Panc1 (cell line): Measurements from ENCODE around the gene C9orf78. TPM values are rescaled to one million over a fixed set of nuclear protein-coding genes. Genes with fewer than 3 reads are reported as not detected.

Source experiments
- ATAC-seq: fragments of 200-7000 bp; cut with Tn5 transposase; 2 replicates; pipeline ENCODE4 v1.9.1; 2020; ENCODE audit warnings: mild to moderate bottlenecking, moderate library complexity
- BruUV-seq: library from RNA; stranded (reverse); fragments of 400-500 nt; replicated peaks from 2 replicates; lab custom pipeline; 2021; lab: Mats Ljungman, UMichigan
- CTCF ChIA-PET: fragments of 300-600 bp; sonication (Branson Sonifier 250); formaldehyde crosslinking; loops from one replicate; lab custom pipeline; 2022; ENCODE audit warnings: antibody characterized with exemption; lab: Charles Lee
- POLR2A ChIA-PET: fragments of 300-600 bp; sonication (Branson Sonifier 250); formaldehyde crosslinking; loops from one replicate; lab custom pipeline; 2022; ENCODE audit warnings: antibody characterized with exemption; lab: Charles Lee
- DNase-seq: peaks from one replicate; pipeline ENCODE4 v3.0.0-alpha.2; 2010; ENCODE audit warnings: low read depth, low spot score
- H3K27ac ChIP-seq: 2 replicates; pipeline ENCODE4 v1.5.1; 2011; ENCODE audit warnings: mild to moderate bottlenecking, low read length, inconsistent platforms
- H3K27me3 ChIP-seq: fragments of 200-500 bp; sonication (Bioruptor generic); 2 replicates; pipeline ENCODE4 v1.6.0; 2014; ENCODE audit warnings: low read length, inconsistent platforms; ENCODE audit not compliant: control insufficient read depth, insufficient read depth
- H3K36me3 ChIP-seq: fragments of 200-500 bp; sonication (Bioruptor generic); 2 replicates; pipeline ENCODE4 v1.5.1; 2014; ENCODE audit warnings: inconsistent platforms, mild to moderate bottlenecking, low read length, moderate library complexity; ENCODE audit not compliant: control insufficient read depth, insufficient read depth
- H3K4me1 ChIP-seq: 2 replicates; pipeline ENCODE4 v1.5.1; 2011; ENCODE audit warnings: inconsistent platforms, mild to moderate bottlenecking, low read length, moderate library complexity; ENCODE audit not compliant: control insufficient read depth, insufficient read depth
- H3K4me3 ChIP-seq, 2 experiments: 2 replicates each; pipeline ENCODE4 v1.5.1; 2011 to 2012; ENCODE audit warnings: low read depth in 2 of 2, low read length in 2 of 2, mild to moderate bottlenecking in 2 of 2, inconsistent platforms in 1 of 2, moderate library complexity in 1 of 2
- H3K9me3 ChIP-seq: fragments of 200-500 bp; sonication (Bioruptor generic); 2 replicates; pipeline ENCODE4 v1.5.1; 2014; ENCODE audit warnings: low read depth, mild to moderate bottlenecking, inconsistent platforms, low read length, moderate library complexity; ENCODE audit not compliant: control insufficient read depth, insufficient read depth
- POLR2AphosphoS5 ChIP-seq: IDR thresholded peaks from 2 replicates; pipeline ENCODE4 v1.6.1; 2012; ENCODE audit warnings: mild to moderate bottlenecking, low read depth, low read length, moderate library complexity
- SIN3A ChIP-seq: IDR thresholded peaks from 2 replicates; pipeline ENCODE4 v1.6.1; 2012; ENCODE audit warnings: low read depth, mild to moderate bottlenecking, low read length, moderate library complexity, borderline replicate concordance; ENCODE audit not compliant: insufficient read depth
- TCF7L2 ChIP-seq: IDR thresholded peaks from 2 replicates; pipeline ENCODE4 v1.6.1; 2011; ENCODE audit warnings: mild to moderate bottlenecking, low read depth, low read length, inconsistent platforms
- in situ Hi-C: cut with HindIII; loops from 2 replicates; pipeline ENCODE4 v1.10.0; 2016; ENCODE audit warnings: low sequenced_read_pairs, low pct_unique_long_range_greater_than_20kb
- intact Hi-C: fragments of 100-400 bp; cut with micrococcal nuclease; formaldehyde crosslinking; loops from one replicate; pipeline ENCODE4 v1.10.0; 2022; ENCODE audit not compliant: unreplicated experiment
- total RNA-seq: library from RNA; stranded (reverse); gene quantifications from one replicate; pipeline ENCODE4 v1.2.1, GENCODE V29; 2021; ENCODE audit not compliant: unreplicated experiment
- TF ChIP-seq, protein P1 (sequence below), 2 experiments: IDR thresholded peaks; 2 replicates each; pipeline ENCODE4 v1.6.1; 2011 to 2012; ENCODE audit warnings: low read depth in 2 of 2, control low read depth in 1 of 2, low read length in 1 of 2, mild to moderate bottlenecking in 1 of 2, moderate library complexity in 1 of 2; ENCODE audit not compliant: insufficient read depth in 1 of 2
- TF ChIP-seq, protein P2 (sequence below): fragments of 450-650 bp; IDR thresholded peaks from 2 replicates; pipeline ENCODE4 v1.5.1; 2017; ENCODE audit warnings: mild to moderate bottlenecking

C9orf78 gene
- total RNA-seq, 1 experiment from 2014 or later, result 33.6 TPM

DNA sequence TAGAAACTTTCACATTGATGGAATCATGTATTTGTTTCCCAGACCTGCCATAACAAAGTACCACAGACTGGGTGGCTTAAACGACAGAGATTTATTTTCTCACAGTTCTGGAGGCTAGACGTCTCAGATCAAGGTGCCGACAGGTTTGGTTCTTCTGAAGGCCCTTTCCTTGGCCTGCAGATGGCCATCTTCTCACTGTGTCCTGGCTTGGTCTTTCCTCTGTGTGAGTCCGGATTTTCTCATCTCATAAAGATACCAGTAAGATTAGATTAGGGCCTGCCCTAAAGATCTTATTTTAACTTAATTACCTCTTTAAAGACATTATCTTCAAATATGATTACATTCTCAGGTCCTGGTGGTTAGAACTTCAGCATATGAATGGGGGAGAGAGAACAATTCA, 6.0 kb upstream of the C9orf78 start:
- DNase-seq, result no peak
- no TSS peak for BruUV-seq
- Histone ChIP-seq H3K4me3 (no peak overlapping the region), H3K27me3 (no peaks in the 10 kb centered on the region), H3K9me3 (no peaks in the 10 kb centered on the region), H3K36me3 (no peaks in the 10 kb centered on the region), H3K4me1 (no peaks in the 10 kb centered on the region), H3K27ac (no peak overlapping the region)
- intact Hi-C loops, result no loop called here
- ATAC-seq, result no peak
- in situ Hi-C loops, result no loop called here
- TF ChIP-seq POLR2AphosphoS5 (no peak), TCF7L2 (no peak), SIN3A (no peak)
- TF ChIP-seq, protein P1, sequence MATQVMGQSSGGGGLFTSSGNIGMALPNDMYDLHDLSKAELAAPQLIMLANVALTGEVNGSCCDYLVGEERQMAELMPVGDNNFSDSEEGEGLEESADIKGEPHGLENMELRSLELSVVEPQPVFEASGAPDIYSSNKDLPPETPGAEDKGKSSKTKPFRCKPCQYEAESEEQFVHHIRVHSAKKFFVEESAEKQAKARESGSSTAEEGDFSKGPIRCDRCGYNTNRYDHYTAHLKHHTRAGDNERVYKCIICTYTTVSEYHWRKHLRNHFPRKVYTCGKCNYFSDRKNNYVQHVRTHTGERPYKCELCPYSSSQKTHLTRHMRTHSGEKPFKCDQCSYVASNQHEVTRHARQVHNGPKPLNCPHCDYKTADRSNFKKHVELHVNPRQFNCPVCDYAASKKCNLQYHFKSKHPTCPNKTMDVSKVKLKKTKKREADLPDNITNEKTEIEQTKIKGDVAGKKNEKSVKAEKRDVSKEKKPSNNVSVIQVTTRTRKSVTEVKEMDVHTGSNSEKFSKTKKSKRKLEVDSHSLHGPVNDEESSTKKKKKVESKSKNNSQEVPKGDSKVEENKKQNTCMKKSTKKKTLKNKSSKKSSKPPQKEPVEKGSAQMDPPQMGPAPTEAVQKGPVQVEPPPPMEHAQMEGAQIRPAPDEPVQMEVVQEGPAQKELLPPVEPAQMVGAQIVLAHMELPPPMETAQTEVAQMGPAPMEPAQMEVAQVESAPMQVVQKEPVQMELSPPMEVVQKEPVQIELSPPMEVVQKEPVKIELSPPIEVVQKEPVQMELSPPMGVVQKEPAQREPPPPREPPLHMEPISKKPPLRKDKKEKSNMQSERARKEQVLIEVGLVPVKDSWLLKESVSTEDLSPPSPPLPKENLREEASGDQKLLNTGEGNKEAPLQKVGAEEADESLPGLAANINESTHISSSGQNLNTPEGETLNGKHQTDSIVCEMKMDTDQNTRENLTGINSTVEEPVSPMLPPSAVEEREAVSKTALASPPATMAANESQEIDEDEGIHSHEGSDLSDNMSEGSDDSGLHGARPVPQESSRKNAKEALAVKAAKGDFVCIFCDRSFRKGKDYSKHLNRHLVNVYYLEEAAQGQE (IDR thresholded peaks at IDR 0.05; ENCODE audit: insufficient read depth in 1 of 2, low read depth in 2 of 2, low read length in 1 of 2), result no peak
- TF ChIP-seq, protein P2, sequence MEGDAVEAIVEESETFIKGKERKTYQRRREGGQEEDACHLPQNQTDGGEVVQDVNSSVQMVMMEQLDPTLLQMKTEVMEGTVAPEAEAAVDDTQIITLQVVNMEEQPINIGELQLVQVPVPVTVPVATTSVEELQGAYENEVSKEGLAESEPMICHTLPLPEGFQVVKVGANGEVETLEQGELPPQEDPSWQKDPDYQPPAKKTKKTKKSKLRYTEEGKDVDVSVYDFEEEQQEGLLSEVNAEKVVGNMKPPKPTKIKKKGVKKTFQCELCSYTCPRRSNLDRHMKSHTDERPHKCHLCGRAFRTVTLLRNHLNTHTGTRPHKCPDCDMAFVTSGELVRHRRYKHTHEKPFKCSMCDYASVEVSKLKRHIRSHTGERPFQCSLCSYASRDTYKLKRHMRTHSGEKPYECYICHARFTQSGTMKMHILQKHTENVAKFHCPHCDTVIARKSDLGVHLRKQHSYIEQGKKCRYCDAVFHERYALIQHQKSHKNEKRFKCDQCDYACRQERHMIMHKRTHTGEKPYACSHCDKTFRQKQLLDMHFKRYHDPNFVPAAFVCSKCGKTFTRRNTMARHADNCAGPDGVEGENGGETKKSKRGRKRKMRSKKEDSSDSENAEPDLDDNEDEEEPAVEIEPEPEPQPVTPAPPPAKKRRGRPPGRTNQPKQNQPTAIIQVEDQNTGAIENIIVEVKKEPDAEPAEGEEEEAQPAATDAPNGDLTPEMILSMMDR, result no peak
- ChIA-PET POLR2A (no interaction called here), CTCF (interaction anchor here (0.7 kb wide), 1 partner anchor 1531 kb away, joined by 9 read pairs; no protein-coding TSS in a partner anchor)

DNA sequence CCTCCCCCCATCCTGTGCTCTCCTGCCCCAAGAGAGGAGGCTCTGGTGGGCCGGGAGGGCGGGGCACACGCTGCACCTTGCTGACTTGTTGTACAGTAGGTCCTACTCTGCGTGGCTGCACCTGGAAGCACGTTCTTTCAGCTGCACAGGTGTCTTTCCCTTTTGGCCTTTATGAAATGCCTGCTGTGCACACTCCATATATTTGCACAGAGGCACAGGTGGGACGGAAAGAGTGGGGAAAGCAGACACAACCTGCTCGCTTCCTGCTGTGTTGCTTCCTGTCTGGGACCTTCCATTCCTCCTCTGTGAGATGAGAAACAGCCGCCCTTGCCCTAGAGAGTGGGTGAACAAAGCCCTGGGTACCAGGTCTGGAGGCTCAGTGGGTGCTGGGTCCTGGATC, 5.0 kb upstream of the C9orf78 start:
- POLR2A ChIA-PET, result no interaction called here
- Histone ChIP-seq H3K27me3 (no peaks in the 10 kb centered on the region), H3K27ac (no peak overlapping the region), H3K4me1 (no peaks in the 10 kb centered on the region), H3K36me3 (no peaks in the 10 kb centered on the region), H3K9me3 (no peaks in the 10 kb centered on the region), H3K4me3 (no peak overlapping the region)
- TF ChIP-seq, protein P1 (IDR thresholded peaks at IDR 0.05; ENCODE audit: insufficient read depth in 1 of 2, low read depth in 2 of 2, low read length in 1 of 2), result no peak
- TF ChIP-seq TCF7L2 (no peak), SIN3A (no peak), POLR2AphosphoS5 (no peak)
- TF ChIP-seq, protein P2, result no peak
- CTCF ChIA-PET, result no interaction called here
- intact Hi-C loops (no loop called here), in situ Hi-C loops (no loop called here)
- ATAC-seq (no peak), DNase-seq (no peak)
- BruUV-seq, result no TSS peak
